Endothelial cell of hepatic sinusoid (primary cell): Measurements from ENCODE around the gene ZNF521.
"Not testable (repeated sequence)": the region's sequence is repeated elsewhere in the genome, so short reads cannot be mapped to it uniquely, and the experiment has no call there.

Experiments used
- in situ Hi-C: cut with HindIII; loops from 2 replicates; pipeline ENCODE4 v1.10.0; 2017; ENCODE audit warnings: low sequenced_read_pairs

ZNF521 gene

GRCh38 chr18:25047983-25048382 is 304.0 kb downstream of the ZNF521 start:
- in situ Hi-C loops, result no loop called here

- in situ Hi-C loops, result no loop called here
These were observed 304.5 kb downstream of the ZNF521 start for GRCh38 chr18:25047421-25047820.

GRCh38 chr18:25044694-25045093 is 307.3 kb downstream of the ZNF521 start:
- in situ Hi-C loops, result no loop called here

- in situ Hi-C loops, result no loop called here
These were observed 308.9 kb downstream of the ZNF521 start for GRCh38 chr18:25043104-25043503.

GRCh38 chr18:25042641-25043051 is 309.3 kb downstream of the ZNF521 start:
- in situ Hi-C loops, result no loop called here

- in situ Hi-C loops, result no loop called here
These were observed 312.2 kb downstream of the ZNF521 start for GRCh38 chr18:25039781-25040180.

GRCh38 chr18:25038261-25038660 is 313.7 kb downstream of the ZNF521 start:
- in situ Hi-C loops, result no loop called here

GRCh38 chr18:25033747-25034471 is 318.1 kb downstream of the ZNF521 start:
- in situ Hi-C loops, result no loop called here

GRCh38 chr18:25033175-25033574 is 318.8 kb downstream of the ZNF521 start:
- in situ Hi-C loops, result not testable (repeated sequence)

GRCh38 chr18:25029802-25030201 is 322.2 kb downstream of the ZNF521 start:
- in situ Hi-C loops, result no loop called here

- in situ Hi-C loops, result no loop called here
These were observed 332.0 kb downstream of the ZNF521 start for GRCh38 chr18:25019931-25020330.

- in situ Hi-C loops, result no loop called here
These were observed 332.7 kb downstream of the ZNF521 start for GRCh38 chr18:25019086-25019860.

- in situ Hi-C loops, result no loop called here
These were observed 335.3 kb downstream of the ZNF521 start for GRCh38 chr18:25016666-25017065.

- in situ Hi-C loops, result no loop called here
These were observed 335.8 kb downstream of the ZNF521 start for GRCh38 chr18:25016181-25016580.
